OCI-LY1 (cell line): Measurements from ENCODE around the gene GFPT2.

Experiments used
- EZH2 ChIP-seq: fragments of 200-600 bp; sonication (generic), shearing (Covaris generic); IDR thresholded peaks from 2 replicates; pipeline ENCODE4 v1.8.0; 2017; ENCODE audit warnings: borderline replicate concordance, mixed run types, mild to moderate bottlenecking, antibody characterized with exemption, low read length, moderate library complexity, mixed read lengths
- TF ChIP-seq, protein P1 (sequence below): fragments of 200-600 bp; sonication (generic), shearing (Covaris generic); IDR thresholded peaks from 2 replicates; pipeline ENCODE4 v1.5.1; 2017; ENCODE audit warnings: mild to moderate bottlenecking, antibody characterized with exemption, low read length, moderate library complexity, mixed read lengths

DNA sequence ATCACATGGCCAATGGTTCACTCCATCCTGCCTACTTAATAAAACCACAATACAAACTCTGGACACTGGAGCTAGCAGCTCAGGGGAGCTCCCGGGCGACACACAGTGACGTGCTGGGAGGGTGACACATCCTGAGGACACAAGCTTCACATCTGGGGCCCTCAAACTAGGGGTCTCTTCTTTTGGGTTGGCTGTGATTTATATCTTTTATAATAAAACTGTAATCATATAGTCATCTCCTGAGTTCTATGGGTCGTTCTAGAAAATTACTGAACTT, 49.2 kb downstream of the GFPT2 start:
- TF ChIP-seq, protein P1, sequence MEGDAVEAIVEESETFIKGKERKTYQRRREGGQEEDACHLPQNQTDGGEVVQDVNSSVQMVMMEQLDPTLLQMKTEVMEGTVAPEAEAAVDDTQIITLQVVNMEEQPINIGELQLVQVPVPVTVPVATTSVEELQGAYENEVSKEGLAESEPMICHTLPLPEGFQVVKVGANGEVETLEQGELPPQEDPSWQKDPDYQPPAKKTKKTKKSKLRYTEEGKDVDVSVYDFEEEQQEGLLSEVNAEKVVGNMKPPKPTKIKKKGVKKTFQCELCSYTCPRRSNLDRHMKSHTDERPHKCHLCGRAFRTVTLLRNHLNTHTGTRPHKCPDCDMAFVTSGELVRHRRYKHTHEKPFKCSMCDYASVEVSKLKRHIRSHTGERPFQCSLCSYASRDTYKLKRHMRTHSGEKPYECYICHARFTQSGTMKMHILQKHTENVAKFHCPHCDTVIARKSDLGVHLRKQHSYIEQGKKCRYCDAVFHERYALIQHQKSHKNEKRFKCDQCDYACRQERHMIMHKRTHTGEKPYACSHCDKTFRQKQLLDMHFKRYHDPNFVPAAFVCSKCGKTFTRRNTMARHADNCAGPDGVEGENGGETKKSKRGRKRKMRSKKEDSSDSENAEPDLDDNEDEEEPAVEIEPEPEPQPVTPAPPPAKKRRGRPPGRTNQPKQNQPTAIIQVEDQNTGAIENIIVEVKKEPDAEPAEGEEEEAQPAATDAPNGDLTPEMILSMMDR: no peak
- TF ChIP-seq EZH2: no peak
